Neural progenitor cell (in vitro differentiated cells): ENCODE results near the gene HPSE2.

Experiments
- CTCF ChIP-seq: fragments of 200-600 bp; sonication (generic); IDR thresholded peaks from 2 replicates; pipeline ENCODE4 v1.5.1; 2017; ENCODE audit warnings: antibody characterized with exemption, mild to moderate bottlenecking
- EZH2 ChIP-seq: fragments of 200-600 bp; sonication (generic); IDR thresholded peaks from 2 replicates; pipeline ENCODE4 v1.6.1; 2017; ENCODE audit warnings: antibody characterized with exemption, mild to moderate bottlenecking, moderate library complexity
- EZH2phosphoT487 ChIP-seq: fragments of 200-600 bp; sonication (generic); IDR thresholded peaks from 2 replicates; pipeline ENCODE4 v1.6.1; 2017; ENCODE audit warnings: antibody characterized with exemption

GRCh38 chr10:98560565-98560964 lies 675.1 kb downstream of the HPSE2 start:
- TF ChIP-seq CTCF = no peak
- no peak for TF ChIP-seq EZH2phosphoT487
- no peak for TF ChIP-seq EZH2
